ENCODE data around the gene C1orf232. TPM values are rescaled to one million over a fixed set of nuclear protein-coding genes. Genes with fewer than 3 reads are reported as not detected.

Gene C1orf232
- total and polyA plus RNA-seq, 2 of the 8 experiments (the other 6 are each of a cell fraction or from before 2014, with no cell fraction given), result not detected

GRCh38 chr1:26126321-26127084 lies 42.3 kb downstream of the C1orf232 start (continued):
- no peak for TF ChIP-seq ASH2L (IDR thresholded peaks at IDR 0.05; ENCODE audit: low read length)
- TF ChIP-seq KDM5A (IDR thresholded peaks at IDR 0.05; ENCODE audit: low read length), result no peak
- TF ChIP-seq BACH1 (IDR thresholded peaks at IDR 0.05; ENCODE audit: low read length), result no peak
- no peak for TF ChIP-seq RFX5 (IDR thresholded peaks at IDR 0.05; ENCODE audit: borderline replicate concordance, low read depth, low read length)
- TF ChIP-seq HDAC2 (IDR thresholded peaks at IDR 0.05; ENCODE audit: borderline replicate concordance in 1 of 2, low read depth in 2 of 2, low read length in 2 of 2), result no peak
- no peak for TF ChIP-seq CHD2 (IDR thresholded peaks at IDR 0.05; ENCODE audit: low read length)
- TF ChIP-seq MAX (IDR thresholded peaks at IDR 0.05), result no peak

Measured in H1 (cell line).